Measurements from ENCODE around the gene CTNNA3.
"Not testable (repeated sequence)": the region's sequence is repeated elsewhere in the genome, so short reads cannot be mapped to it uniquely, and the experiment has no call there.

CTNNA3 gene

GRCh38 chr10:67506757-67507091, 189.3 kb downstream of the CTNNA3 start:
- DNase-seq (ENCODE audit: low read depth in 2 of 2): no peak

GRCh38 chr10:67506083-67506756, 189.8 kb downstream of the CTNNA3 start:
- no peak for DNase-seq (ENCODE audit: low read depth in 2 of 2)

- no peak for DNase-seq (ENCODE audit: low read depth in 2 of 2)
Measured at GRCh38 chr10:67492317-67493019, 203.5 kb downstream of the CTNNA3 start.

GRCh38 chr10:67487906-67488619, 207.9 kb downstream of the CTNNA3 start:
- DNase-seq (ENCODE audit: low read depth in 2 of 2): no peak

- no peak for DNase-seq (ENCODE audit: low read depth in 2 of 2)
Measured at GRCh38 chr10:67487199-67487598, 208.8 kb downstream of the CTNNA3 start.

GRCh38 chr10:67477868-67478267, 218.1 kb downstream of the CTNNA3 start:
- no peak for DNase-seq (ENCODE audit: low read depth in 2 of 2)

- no peak for DNase-seq (ENCODE audit: low read depth in 2 of 2)
Measured at GRCh38 chr10:67476201-67476600, 219.8 kb downstream of the CTNNA3 start.

GRCh38 chr10:67473850-67474633, 222.0 kb downstream of the CTNNA3 start:
- no peak for DNase-seq (ENCODE audit: low read depth in 2 of 2)

- no peak for DNase-seq (ENCODE audit: low read depth in 2 of 2)
Measured at GRCh38 chr10:67471022-67471421, 225.0 kb downstream of the CTNNA3 start.

GRCh38 chr10:67464278-67464677, 231.7 kb downstream of the CTNNA3 start:
- no peak for DNase-seq (ENCODE audit: low read depth in 2 of 2)

- DNase-seq (ENCODE audit: low read depth in 2 of 2): no peak
Measured at GRCh38 chr10:67452892-67453291, 243.1 kb downstream of the CTNNA3 start.

GRCh38 chr10:67438605-67439304, 257.2 kb downstream of the CTNNA3 start:
- no peak for DNase-seq (ENCODE audit: low read depth in 2 of 2)

- DNase-seq (ENCODE audit: low read depth in 2 of 2): no peak
Measured at GRCh38 chr10:67433276-67433675, 262.7 kb downstream of the CTNNA3 start.

- DNase-seq (ENCODE audit: low read depth in 2 of 2): no peak
Measured at GRCh38 chr10:67402620-67403019, 293.4 kb downstream of the CTNNA3 start.

GRCh38 chr10:67401711-67402110, 294.3 kb downstream of the CTNNA3 start:
- no peak for DNase-seq (ENCODE audit: low read depth in 2 of 2)

- DNase-seq (ENCODE audit: low read depth in 2 of 2): not testable (repeated sequence)
Measured at GRCh38 chr10:67386841-67387533, 309.0 kb downstream of the CTNNA3 start.

- DNase-seq (ENCODE audit: low read depth in 2 of 2): no peak
Measured at GRCh38 chr10:67386260-67386659, 309.7 kb downstream of the CTNNA3 start.

GRCh38 chr10:67385566-67385965, 310.4 kb downstream of the CTNNA3 start:
- no peak for DNase-seq (ENCODE audit: low read depth in 2 of 2)

GRCh38 chr10:67385089-67385488, 310.9 kb downstream of the CTNNA3 start:
- DNase-seq (ENCODE audit: low read depth in 2 of 2): no peak

GRCh38 chr10:67331121-67331910, 364.7 kb downstream of the CTNNA3 start:
- DNase-seq (ENCODE audit: low read depth in 2 of 2): no peak
